ENCODE measurements around the gene PLD6. TPM values are rescaled to one million over a fixed set of nuclear protein-coding genes. Genes with fewer than 3 reads are reported as not detected.

The PLD6 gene
- total RNA-seq, 1 experiment from 2014 or later: 8.0 TPM

- Histone ChIP-seq H3K4me3 (ENCODE audit: low read depth, low read length) (peak overlapping the region; percentile 79), H3K27me3 (replicated peaks; ENCODE audit: control insufficient read depth, insufficient read depth, low read length) (no peaks in the 10 kb centered on the region), H3K9me3 (no peaks in the 10 kb centered on the region), H3K36me3 (ENCODE audit: control insufficient read depth, insufficient read depth, low read length) (peaks cover 4% of the 10 kb centered on the region), H3K4me1 (peaks cover 7% of the 10 kb centered on the region; the same call in 1 of the 2 replicates)
- DNase-seq: no peak
- peak overlapping the region; percentile 83 for H3K27ac Mint-ChIP-seq (ENCODE audit: unreplicated experiment)
- CTCF ChIA-PET: no interaction called here
- peaks cover 19% of the 10 kb centered on the region for H3K36me3 Mint-ChIP-seq (ENCODE audit: insufficient read depth, unreplicated experiment)
- intact Hi-C loops (cut with micrococcal nuclease; ENCODE audit: unreplicated experiment): loop anchor here (5.0 kb wide), 1 partner anchor 202 kb away; no protein-coding TSS in a partner anchor
- BruUV-seq (replicated peaks): no TSS peak
- H3K4me1 Mint-ChIP-seq (ENCODE audit: low read depth, unreplicated experiment): peaks cover 5% of the 10 kb centered on the region
- POLR2A ChIA-PET: no interaction called here
- H3K9me3 Mint-ChIP-seq (ENCODE audit: unreplicated experiment): no peaks in the 10 kb centered on the region
- H3K4me3 Mint-ChIP-seq (ENCODE audit: unreplicated experiment): peak overlapping the region; percentile 81
- TF ChIP-seq CTCF (IDR thresholded peaks at IDR 0.05; ENCODE audit: insufficient read depth in 1 of 2, low read depth in 1 of 2, low read length in 1 of 2, severe bottlenecking in 1 of 2, unreplicated experiment in 1 of 2): no peak
- H3K27me3 Mint-ChIP-seq (ENCODE audit: insufficient read depth, unreplicated experiment): no peaks in the 10 kb centered on the region
Observed at GRCh38 chr17:17204635-17205231, 1.4 kb downstream of the PLD6 start.

- Mint-ChIP-seq H3K4me3 (ENCODE audit: unreplicated experiment) (peak overlapping the region; percentile 81), H3K27ac (ENCODE audit: unreplicated experiment) (no peak overlapping the region), H3K27me3 (ENCODE audit: insufficient read depth, unreplicated experiment) (no peaks in the 10 kb centered on the region), H3K4me1 (ENCODE audit: low read depth, unreplicated experiment) (peaks cover 5% of the 10 kb centered on the region), H3K9me3 (ENCODE audit: unreplicated experiment) (no peaks in the 10 kb centered on the region), H3K36me3 (ENCODE audit: insufficient read depth, unreplicated experiment) (peaks cover 19% of the 10 kb centered on the region)
- Histone ChIP-seq H3K4me1 (peaks cover 7% of the 10 kb centered on the region; the same call in 1 of the 2 replicates), H3K36me3 (ENCODE audit: control insufficient read depth, insufficient read depth, low read length) (peaks cover 4% of the 10 kb centered on the region), H3K27me3 (replicated peaks; ENCODE audit: control insufficient read depth, insufficient read depth, low read length) (no peaks in the 10 kb centered on the region), H3K9me3 (no peaks in the 10 kb centered on the region), H3K4me3 (ENCODE audit: low read depth, low read length) (no peak overlapping the region)
- BruUV-seq (replicated peaks): no TSS peak
- TF ChIP-seq CTCF (IDR thresholded peaks at IDR 0.05; ENCODE audit: insufficient read depth in 1 of 2, low read depth in 1 of 2, low read length in 1 of 2, severe bottlenecking in 1 of 2, unreplicated experiment in 1 of 2): no peak
- POLR2A ChIA-PET: no interaction called here
- DNase-seq: no peak
- intact Hi-C loops (cut with micrococcal nuclease; ENCODE audit: unreplicated experiment): no loop called here
- CTCF ChIA-PET: no interaction called here
Observed at GRCh38 chr17:17204041-17204591, 2.0 kb downstream of the PLD6 start.

- H3K4me1 Mint-ChIP-seq (ENCODE audit: low read depth, unreplicated experiment): peaks cover 5% of the 10 kb centered on the region
- POLR2A ChIA-PET: no interaction called here
- Histone ChIP-seq H3K9me3 (no peaks in the 10 kb centered on the region), H3K4me3 (ENCODE audit: low read depth, low read length) (no peak overlapping the region), H3K4me1 (peaks cover 7% of the 10 kb centered on the region; the same call in 1 of the 2 replicates), H3K27me3 (replicated peaks; ENCODE audit: control insufficient read depth, insufficient read depth, low read length) (no peaks in the 10 kb centered on the region), H3K36me3 (ENCODE audit: control insufficient read depth, insufficient read depth, low read length) (peaks cover 4% of the 10 kb centered on the region)
- no peak overlapping the region for H3K27ac Mint-ChIP-seq (ENCODE audit: unreplicated experiment)
- no peaks in the 10 kb centered on the region for H3K27me3 Mint-ChIP-seq (ENCODE audit: insufficient read depth, unreplicated experiment)
- CTCF ChIA-PET: no interaction called here
- BruUV-seq (replicated peaks): no TSS peak
- H3K9me3 Mint-ChIP-seq (ENCODE audit: unreplicated experiment): no peaks in the 10 kb centered on the region
- no peak overlapping the region for H3K4me3 Mint-ChIP-seq (ENCODE audit: unreplicated experiment)
- TF ChIP-seq CTCF (IDR thresholded peaks at IDR 0.05; ENCODE audit: insufficient read depth in 1 of 2, low read depth in 1 of 2, low read length in 1 of 2, severe bottlenecking in 1 of 2, unreplicated experiment in 1 of 2): no peak
- intact Hi-C loops (cut with micrococcal nuclease; ENCODE audit: unreplicated experiment): no loop called here
- peaks cover 19% of the 10 kb centered on the region for H3K36me3 Mint-ChIP-seq (ENCODE audit: insufficient read depth, unreplicated experiment)
- DNase-seq: no peak
Observed at GRCh38 chr17:17203173-17203730, 2.9 kb downstream of the PLD6 start.

Data from Caco-2 (cell line).